Lung (tissue), 12 donors: ENCODE results near the gene C1orf21. TPM values are rescaled to one million over a fixed set of nuclear protein-coding genes. Genes with fewer than 3 reads are reported as not detected.

Experiments
- ATAC-seq: fragments of 200-7000 bp; cut with Tn5 transposase; one replicate; pipeline ENCODE4 v1.9.1; 2020; ENCODE audit warnings: moderate number of reproducible peaks; ENCODE audit not compliant: insufficient read depth, low FRiP score
- DNase-seq, 3 donors: peaks; one replicate each; pipeline ENCODE4 v3.0.0-alpha.2; 2013 to 2017
- H3K27ac ChIP-seq, 2 donors: one replicate each; pipeline ENCODE4 v1.5.1; 2013; ENCODE audit warnings: mild to moderate bottlenecking in 2 of 2, moderate library complexity in 2 of 2, control low read depth in 1 of 2, inconsistent platforms in 1 of 2, low read depth in 1 of 2, low read length in 1 of 2
- H3K27me3 ChIP-seq, 3 donors: one replicate each; pipeline ENCODE4 v1.5.1; 2013; ENCODE audit warnings: low read length in 2 of 3; ENCODE audit not compliant: control insufficient read depth in 3 of 3, insufficient read depth in 3 of 3
- H3K36me3 ChIP-seq, 4 donors: one replicate each; pipeline ENCODE4 v1.5.1; 2013; ENCODE audit warnings: low read length in 4 of 4, mild to moderate bottlenecking in 1 of 4, moderate library complexity in 1 of 4; ENCODE audit not compliant: control insufficient read depth in 4 of 4, insufficient read depth in 4 of 4
- H3K4me1 ChIP-seq, 5 donors: one replicate each; pipeline ENCODE4 v1.5.1; 2013; ENCODE audit warnings: low read length in 5 of 5, mild to moderate bottlenecking in 2 of 5, moderate library complexity in 1 of 5; ENCODE audit not compliant: control insufficient read depth in 5 of 5, insufficient read depth in 5 of 5
- H3K4me3 ChIP-seq: one replicate; pipeline ENCODE4 v1.5.1; 2013; ENCODE audit warnings: mild to moderate bottlenecking, control low read depth, moderate library complexity
- H3K9ac ChIP-seq, 2 donors: one replicate each; pipeline ENCODE4 v1.5.1; 2013; ENCODE audit warnings: low read length in 2 of 2, control low read depth in 1 of 2; ENCODE audit not compliant: insufficient read depth in 1 of 2
- H3K9me3 ChIP-seq, 4 donors: one replicate each; pipeline ENCODE4 v1.5.1; 2013; ENCODE audit warnings: low read length in 3 of 4, mild to moderate bottlenecking in 1 of 4, moderate library complexity in 1 of 4; ENCODE audit not compliant: control insufficient read depth in 4 of 4, insufficient read depth in 3 of 4
- WGBS, 2 donors: extraction: QIAGEN DNeasy Blood & Tissue Kit; methylation state at CpG; one replicate each; pipeline ENCODE4 v1.1.7; 2013; 5-methylcytosine and 5-hydroxymethylcytosine counted together
- polyA plus RNA-seq, 2 donors: library from polyadenylated mRNA; stranded (reverse); fragments of 200-250 nt; gene quantifications; one replicate each; pipeline ENCODE4 v1.2.1, GENCODE V29; 2013
- total RNA-seq, 2 donors: library from RNA; depleted of rRNA in 1 of 2; stranded (reverse); fragments of >200 nt in 1 of 2; gene quantifications; one replicate each; pipeline ENCODE4 v1.2.1, GENCODE V29; 2014 to 2021
- TF ChIP-seq, protein P1 (sequence below): IDR thresholded peaks from 2 replicates; pipeline ENCODE4 v1.5.1; 2012; ENCODE audit warnings: mild to moderate bottlenecking; ENCODE audit errors: control extremely low read depth, extremely low read depth
- donor health status: control.
- donor health status: control.
- donor health status: Bipolar disorder and iron deficiency.
- donor health status: healthy.
- donor health status: DM: yes; HTN: yes; CAD: no.

The C1orf21 gene
- total and polyA plus RNA-seq, 4 donors: 16.2 to 59.9 (median 45.5) TPM

- Histone ChIP-seq H3K9me3 (no peaks in the 10 kb centered on the region), H3K4me3 (no peak overlapping the region), H3K9ac (no peak overlapping the region), H3K4me1 (peaks cover 0 to 5% (median 0%) of the 10 kb centered on the region in 5 donors), H3K27me3 (no peaks in the 10 kb centered on the region), H3K27ac (no peak overlapping the region), H3K36me3 (no peaks in the 10 kb centered on the region)
- 92 to 96% methylated on average over 4 of the region's 4 CpGs for WGBS, 2 donors
- ATAC-seq (no peak), DNase-seq (no peak)
- TF ChIP-seq, protein P1, sequence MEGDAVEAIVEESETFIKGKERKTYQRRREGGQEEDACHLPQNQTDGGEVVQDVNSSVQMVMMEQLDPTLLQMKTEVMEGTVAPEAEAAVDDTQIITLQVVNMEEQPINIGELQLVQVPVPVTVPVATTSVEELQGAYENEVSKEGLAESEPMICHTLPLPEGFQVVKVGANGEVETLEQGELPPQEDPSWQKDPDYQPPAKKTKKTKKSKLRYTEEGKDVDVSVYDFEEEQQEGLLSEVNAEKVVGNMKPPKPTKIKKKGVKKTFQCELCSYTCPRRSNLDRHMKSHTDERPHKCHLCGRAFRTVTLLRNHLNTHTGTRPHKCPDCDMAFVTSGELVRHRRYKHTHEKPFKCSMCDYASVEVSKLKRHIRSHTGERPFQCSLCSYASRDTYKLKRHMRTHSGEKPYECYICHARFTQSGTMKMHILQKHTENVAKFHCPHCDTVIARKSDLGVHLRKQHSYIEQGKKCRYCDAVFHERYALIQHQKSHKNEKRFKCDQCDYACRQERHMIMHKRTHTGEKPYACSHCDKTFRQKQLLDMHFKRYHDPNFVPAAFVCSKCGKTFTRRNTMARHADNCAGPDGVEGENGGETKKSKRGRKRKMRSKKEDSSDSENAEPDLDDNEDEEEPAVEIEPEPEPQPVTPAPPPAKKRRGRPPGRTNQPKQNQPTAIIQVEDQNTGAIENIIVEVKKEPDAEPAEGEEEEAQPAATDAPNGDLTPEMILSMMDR: no peak
Observed at GRCh38 chr1:184527402-184527801, 140.6 kb downstream of the C1orf21 start.

DNA sequence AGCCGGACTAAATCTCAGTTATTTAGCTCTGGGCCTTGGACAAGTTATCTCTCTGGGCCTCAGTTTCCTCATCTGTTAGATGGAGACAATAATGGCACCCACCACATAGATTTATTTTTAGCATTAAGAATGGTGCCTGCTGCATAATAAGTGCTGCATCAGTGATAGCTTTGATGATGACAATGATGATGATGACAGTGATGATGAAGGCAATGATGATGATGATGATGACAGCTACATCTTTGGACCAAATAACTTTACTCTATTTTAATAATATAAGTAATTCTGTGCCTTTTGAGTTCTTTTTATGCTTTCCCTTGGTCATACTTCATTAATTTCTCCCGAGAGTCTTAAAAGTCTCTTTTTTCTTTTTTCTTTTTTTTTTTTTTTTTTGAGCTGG is 143.4 kb downstream of the C1orf21 start:
- H3K9ac ChIP-seq: no peak overlapping the region
- peaks cover 0 to 19% (median 5%) of the 10 kb centered on the region in 5 donors for H3K4me1 ChIP-seq
- H3K27me3 ChIP-seq: no peaks in the 10 kb centered on the region
- H3K9me3 ChIP-seq: no peaks in the 10 kb centered on the region
- no peak for ATAC-seq
- no peak overlapping the region for H3K4me3 ChIP-seq
- H3K27ac ChIP-seq: no peak overlapping the region
- TF ChIP-seq, protein P1: no peak
- DNase-seq: no peak
- no peaks in the 10 kb centered on the region for H3K36me3 ChIP-seq
- WGBS, 2 donors: 93 to 100% methylated on average over 2 of the region's 2 CpGs

- 63 to 86% methylated on average over 1 of the region's 1 CpG for WGBS, 2 donors
- H3K4me3 ChIP-seq: no peak overlapping the region
- H3K27me3 ChIP-seq: no peaks in the 10 kb centered on the region
- H3K9me3 ChIP-seq: peaks cover 0 to 4% (median 0%) of the 10 kb centered on the region in 4 donors
- DNase-seq: no peak
- H3K9ac ChIP-seq: no peak overlapping the region
- TF ChIP-seq, protein P1: no peak
- ATAC-seq: no peak
- no peak overlapping the region for H3K27ac ChIP-seq
- no peaks in the 10 kb centered on the region for H3K36me3 ChIP-seq
- peaks cover 0 to 22% (median 5%) of the 10 kb centered on the region in 5 donors for H3K4me1 ChIP-seq
Observed at GRCh38 chr1:184531296-184531695, 144.5 kb downstream of the C1orf21 start.

DNA sequence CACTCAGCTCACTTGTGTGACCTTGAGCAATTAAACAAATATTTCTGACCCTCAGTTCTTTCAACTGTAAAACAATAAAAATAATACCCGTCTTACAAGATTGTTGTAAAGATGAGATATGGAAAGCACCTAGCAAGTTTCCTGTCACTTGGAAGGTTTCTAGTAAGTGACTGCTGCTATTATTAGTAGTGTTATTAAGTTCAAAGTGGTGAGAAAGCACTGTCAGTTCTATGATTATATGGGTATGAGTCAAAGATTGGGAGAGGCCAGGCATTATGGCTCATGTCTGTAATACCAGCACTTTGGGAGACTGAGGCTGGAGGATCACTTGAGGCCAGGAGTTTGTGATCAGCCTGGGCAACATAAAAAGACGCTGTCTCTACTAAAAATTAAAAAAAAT is 145.4 kb downstream of the C1orf21 start:
- no peaks in the 10 kb centered on the region for H3K36me3 ChIP-seq
- no peak overlapping the region for H3K9ac ChIP-seq
- WGBS, 2 donors: 71 to 86% methylated on average over 2 of the region's 2 CpGs
- H3K27ac ChIP-seq: peak overlapping the region in 1 of 2 donors; percentile 50
- TF ChIP-seq, protein P1: no peak
- ATAC-seq (no peak), DNase-seq (no peak)
- no peaks in the 10 kb centered on the region for H3K27me3 ChIP-seq
- H3K4me3 ChIP-seq: no peak overlapping the region
- H3K9me3 ChIP-seq: peaks cover 0 to 6% (median 0%) of the 10 kb centered on the region in 4 donors
- H3K4me1 ChIP-seq: peaks cover 0 to 22% (median 5%) of the 10 kb centered on the region in 5 donors
